HG02938 (cell line): Measurements from ENCODE around the gene FKBP2.

Experiments
- ATAC-seq: cut with Tn5 transposase; IDR thresholded peaks from one replicate; pipeline ENCODE4 v1.9.1; 2021; ENCODE audit warnings: mild to moderate bottlenecking, moderate library complexity; ENCODE audit not compliant: unreplicated experiment

The FKBP2 gene

GRCh38 chr11:64240435-64241240 is at the start of gene FKBP2:
Gene FKBP2 (plus strand): TSS chr11:64241095. CDS start chr11:64242388, 1,293 bp downstream.
- peak; percentile 41 for ATAC-seq

- no peak for ATAC-seq
Observed at GRCh38 chr11:64192434-64192833, 48.5 kb upstream of the FKBP2 start.

GRCh38 chr11:64196626-64197025 is 44.3 kb upstream of the FKBP2 start:
- ATAC-seq = no peak

- ATAC-seq = no peak
Observed at GRCh38 chr11:64198511-64198910, 42.4 kb upstream of the FKBP2 start.

- no peak for ATAC-seq
Observed at GRCh38 chr11:64201543-64201942, 39.4 kb upstream of the FKBP2 start.

GRCh38 chr11:64202992-64203391 is 37.9 kb upstream of the FKBP2 start:
- ATAC-seq = no peak

GRCh38 chr11:64203421-64204079 is 37.3 kb upstream of the FKBP2 start:
- ATAC-seq = no peak

GRCh38 chr11:64204080-64204440 is 36.8 kb upstream of the FKBP2 start:
- no peak for ATAC-seq

GRCh38 chr11:64204464-64204989 is 36.4 kb upstream of the FKBP2 start:
- ATAC-seq = no peak

GRCh38 chr11:64206457-64207255 is 34.2 kb upstream of the FKBP2 start, which contains the start of gene FERMT3:
Gene FERMT3 (plus strand): TSS chr11:64206721. CDS start chr11:64207365, 644 bp downstream.
- ATAC-seq = no peak

- peak; percentile 69 for ATAC-seq
Observed at GRCh38 chr11:64207256-64208085, 33.4 kb upstream of the FKBP2 start.

- ATAC-seq = peak; percentile 8
Observed at GRCh38 chr11:64208086-64208795, 32.7 kb upstream of the FKBP2 start.

GRCh38 chr11:64208796-64209562 is 31.9 kb upstream of the FKBP2 start:
- ATAC-seq = no peak

GRCh38 chr11:64209563-64209843 is 31.4 kb upstream of the FKBP2 start:
- no peak for ATAC-seq

- ATAC-seq = no peak
Observed at GRCh38 chr11:64210301-64211020, 30.4 kb upstream of the FKBP2 start.

GRCh38 chr11:64211181-64211872 is 29.6 kb upstream of the FKBP2 start:
- no peak for ATAC-seq

- no peak for ATAC-seq
Observed at GRCh38 chr11:64216879-64217278, 24.0 kb upstream of the FKBP2 start.
